ENCODE results near the gene B4GALT5.

The B4GALT5 gene

DNA sequence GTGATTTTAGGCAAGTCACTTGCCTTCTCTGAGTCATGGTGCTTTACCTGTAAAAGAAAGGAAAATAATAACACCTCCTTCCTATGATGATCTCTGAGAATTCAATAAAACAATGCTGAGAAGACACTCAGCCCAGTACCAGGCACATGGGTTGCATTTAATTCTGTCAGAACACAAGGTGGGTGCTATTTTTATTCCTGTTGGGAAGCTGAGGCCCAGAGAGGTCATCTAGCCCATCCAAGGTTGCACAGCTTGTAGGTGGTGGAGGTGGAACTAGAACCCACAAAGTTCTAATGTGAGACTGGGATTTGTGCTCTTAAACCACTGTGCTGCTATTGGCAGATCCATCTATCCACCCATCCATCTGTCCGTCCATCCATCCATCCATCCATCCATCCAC lies 106.1 kb downstream of the B4GALT5 start:
- no peak for DNase-seq (ENCODE audit: low spot score)

GRCh38 chr20:49603209-49603627 lies 110.5 kb downstream of the B4GALT5 start:
- DNase-seq (ENCODE audit: low spot score), result no peak

DNA sequence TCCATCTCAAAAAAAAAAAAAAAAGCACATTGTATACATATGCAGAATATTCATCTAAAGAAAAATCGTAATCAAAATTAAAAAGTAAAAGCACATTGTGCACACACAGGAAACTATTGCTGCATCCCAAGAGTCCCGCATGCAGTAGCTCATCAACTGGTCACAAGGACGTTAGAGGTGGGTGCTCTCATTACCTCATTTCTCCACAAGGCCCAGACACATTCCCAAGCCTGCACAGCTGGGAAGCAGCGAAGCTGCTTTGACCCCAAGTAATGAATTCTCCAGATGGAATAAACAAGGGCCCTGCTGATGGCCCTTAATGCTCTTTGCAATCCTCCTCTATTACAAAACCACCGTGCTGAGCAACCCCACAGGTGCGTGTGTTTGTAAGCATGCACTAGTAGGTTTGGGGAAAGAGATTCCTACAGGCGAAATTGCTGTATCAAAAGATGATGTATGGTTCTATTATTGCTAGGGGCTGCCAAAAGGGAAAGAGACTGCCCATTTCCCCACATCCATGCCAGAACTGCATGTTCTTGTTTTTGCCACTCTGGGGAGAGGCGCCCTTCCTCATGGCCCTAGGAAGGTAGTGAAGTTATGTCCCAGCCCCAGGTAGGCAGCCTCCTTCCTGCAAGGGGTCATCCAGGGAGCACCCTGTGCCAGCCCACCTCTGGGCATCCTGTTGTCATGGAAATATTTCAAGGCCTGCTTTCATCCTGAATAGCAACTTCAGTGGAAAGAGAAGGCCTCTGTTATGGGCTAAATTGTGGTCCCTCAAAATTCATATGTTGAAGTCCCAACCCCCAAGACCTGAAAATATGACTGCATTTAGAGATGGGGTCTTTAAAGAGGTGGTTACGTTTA lies 111.1 kb downstream of the B4GALT5 start:
- DNase-seq (ENCODE audit: low spot score), result no peak

GRCh38 chr20:49601153-49601924 lies 112.3 kb downstream of the B4GALT5 start:
- no peak for DNase-seq (ENCODE audit: low spot score)

DNA sequence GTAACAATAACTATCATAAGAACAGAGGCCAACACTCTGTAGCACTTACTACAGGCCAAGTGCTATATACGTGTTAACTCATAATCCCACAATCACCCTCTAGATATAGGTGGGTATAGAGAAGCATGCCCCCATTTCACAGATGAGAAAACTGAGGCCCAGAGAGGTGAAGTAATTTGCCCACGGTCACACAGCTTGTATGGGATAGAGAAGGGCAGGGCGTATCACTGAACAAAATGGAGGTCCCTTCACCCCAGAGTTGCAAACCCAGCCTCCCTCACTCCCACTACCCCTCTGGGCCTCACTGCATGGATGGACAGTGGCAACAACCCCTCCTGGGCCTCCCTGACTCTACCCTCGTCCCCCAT lies 113.9 kb downstream of the B4GALT5 start:
- DNase-seq (ENCODE audit: low spot score), result no peak

- DNase-seq (ENCODE audit: low spot score), result no peak
Measured at GRCh38 chr20:49597825-49598395, 115.8 kb downstream of the B4GALT5 start.

GRCh38 chr20:49595811-49596561 lies 117.7 kb downstream of the B4GALT5 start:
- no peak for DNase-seq (ENCODE audit: low spot score)

DNA sequence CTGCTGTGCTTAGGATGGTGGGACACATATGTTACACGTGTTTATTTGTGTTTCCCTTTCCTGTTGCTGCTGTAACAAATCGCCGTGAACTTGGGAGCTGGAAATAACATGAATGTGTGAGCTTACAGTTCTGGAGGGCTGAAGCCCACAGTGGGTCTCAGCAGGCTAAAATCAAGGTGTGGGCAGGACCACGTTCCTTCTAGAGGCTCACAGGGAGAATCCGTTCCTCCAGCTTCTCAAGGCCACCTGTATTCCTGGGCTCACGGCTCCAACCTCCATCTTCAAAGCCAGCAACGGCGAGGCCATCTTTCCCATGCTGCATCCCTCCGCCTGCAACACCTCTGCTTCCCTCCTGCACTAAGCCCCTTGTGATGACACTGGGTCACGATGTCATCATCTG lies 118.3 kb downstream of the B4GALT5 start:
- DNase-seq (ENCODE audit: low spot score), result no peak

GRCh38 chr20:49594931-49595315 lies 118.8 kb downstream of the B4GALT5 start:
- no peak for DNase-seq (ENCODE audit: low spot score)

DNA sequence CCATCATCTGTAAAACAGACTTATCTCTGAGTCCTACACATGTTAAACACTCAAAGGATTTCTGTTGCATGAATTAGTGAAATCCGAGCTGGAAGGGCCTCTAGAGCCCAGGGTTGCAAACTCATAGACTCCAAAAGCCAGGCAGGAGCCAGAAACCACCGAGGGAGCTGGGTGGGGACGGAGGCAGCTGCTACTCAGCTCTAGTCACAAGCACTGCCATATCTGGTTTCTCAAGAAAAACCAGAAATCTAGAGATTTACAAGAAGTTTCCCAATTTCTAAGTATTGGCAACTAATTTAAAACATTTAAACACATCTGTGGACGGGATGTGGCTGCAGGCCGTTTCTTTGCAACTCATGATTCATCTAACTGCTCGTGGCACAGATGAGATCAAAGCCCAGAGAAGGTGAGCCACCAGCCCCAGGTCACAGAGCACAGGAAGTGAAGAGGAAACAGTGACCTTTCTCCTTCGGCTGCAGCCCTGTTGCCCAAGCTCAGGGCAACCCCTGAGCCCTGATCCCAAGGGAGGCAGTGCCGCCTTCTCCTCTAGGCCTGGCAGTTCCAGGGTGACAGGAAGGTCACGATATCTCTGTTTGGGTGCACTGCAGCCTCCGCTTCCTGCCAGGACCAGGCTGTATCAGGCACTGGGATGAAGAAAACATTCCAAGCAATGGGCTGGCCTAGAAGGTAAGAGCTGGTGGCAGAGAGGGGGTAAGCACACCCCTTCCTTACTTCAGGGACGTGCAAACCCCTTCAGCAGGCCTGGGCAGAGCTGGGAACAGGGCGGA lies 119.3 kb downstream of the B4GALT5 start:
- DNase-seq (ENCODE audit: low spot score), result no peak

GRCh38 chr20:49593466-49594142 lies 120.1 kb downstream of the B4GALT5 start:
- no peak for DNase-seq (ENCODE audit: low spot score)

DNA sequence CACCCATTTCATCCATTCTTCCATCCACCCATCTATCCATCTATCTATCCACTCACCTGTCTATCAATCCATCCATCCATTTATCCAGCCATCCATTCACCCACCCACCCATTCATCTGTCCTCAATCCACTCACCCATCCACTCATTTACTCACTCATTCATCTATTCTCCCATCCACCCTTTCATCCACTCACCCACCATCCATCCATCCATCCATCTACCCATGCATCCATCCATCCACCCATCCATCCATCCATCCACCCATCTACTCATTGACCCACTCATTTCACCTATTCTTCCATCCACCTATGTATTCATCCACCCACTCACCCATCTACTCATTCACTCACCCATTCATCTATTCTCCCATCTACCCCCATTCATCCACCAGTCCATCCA lies 121.6 kb downstream of the B4GALT5 start:
- no peak for DNase-seq (ENCODE audit: low spot score)

GRCh38 chr20:49591217-49591865 lies 122.3 kb downstream of the B4GALT5 start:
- DNase-seq (ENCODE audit: low spot score), result no peak

- DNase-seq (ENCODE audit: low spot score), result no peak
Measured at GRCh38 chr20:49590163-49591017, 123.3 kb downstream of the B4GALT5 start.

DNA sequence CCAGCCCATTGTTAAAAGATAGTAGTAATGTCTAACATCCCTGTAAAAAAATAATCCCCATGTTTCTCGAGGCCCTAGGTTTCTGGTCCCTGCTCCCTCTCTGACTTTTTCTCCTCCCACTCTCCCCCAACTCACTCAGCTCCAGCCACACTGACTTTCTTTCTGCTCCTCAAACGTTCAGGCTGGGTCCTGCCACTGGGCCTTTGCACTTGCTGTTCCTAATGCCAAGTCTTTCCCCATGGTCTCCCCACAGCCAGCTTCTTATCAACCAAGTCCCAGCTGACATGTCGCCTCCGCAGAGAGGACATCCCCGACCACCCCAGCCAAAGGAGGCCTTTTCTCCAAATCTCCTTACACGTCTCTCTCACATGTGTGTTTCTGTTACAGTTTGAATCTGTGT lies 123.9 kb downstream of the B4GALT5 start:
- no peak for DNase-seq (ENCODE audit: low spot score)

- no peak for DNase-seq (ENCODE audit: low spot score)
Measured at GRCh38 chr20:49587111-49587570, 126.5 kb downstream of the B4GALT5 start.

DNA sequence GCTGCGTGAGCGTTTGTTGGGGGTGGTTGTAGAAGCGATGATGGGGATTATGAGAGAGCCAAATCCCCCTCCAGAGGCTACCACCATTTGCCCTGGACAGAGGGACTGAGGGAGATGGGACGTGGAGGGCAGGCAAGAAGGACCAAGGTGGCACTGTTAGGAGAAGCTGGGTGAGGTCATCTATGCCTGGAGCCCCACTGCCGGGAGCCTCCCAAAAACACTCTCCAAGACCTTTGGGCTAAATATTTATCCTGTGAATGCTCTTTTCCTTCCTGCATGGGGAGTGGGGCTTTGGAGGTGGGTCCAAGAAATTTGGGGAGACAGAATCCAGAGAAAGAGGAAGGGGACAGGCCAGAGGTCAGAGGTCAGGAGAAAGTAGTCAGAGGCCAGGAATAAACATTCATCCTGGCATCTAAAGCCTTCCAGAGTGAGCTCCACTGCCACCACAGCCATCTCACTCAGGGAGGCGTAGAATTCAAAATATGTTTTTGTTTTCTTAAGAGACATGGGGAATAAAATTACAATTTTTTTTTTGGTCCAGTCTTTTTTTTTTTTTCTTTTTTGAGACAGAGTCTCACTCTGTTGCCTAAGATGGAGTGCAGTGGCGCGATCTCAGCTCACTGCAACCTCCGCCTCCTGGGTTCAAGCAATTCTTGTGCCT lies 128.0 kb downstream of the B4GALT5 start:
- DNase-seq (ENCODE audit: low spot score), result no peak
